Neural progenitor cell (in vitro differentiated cells): ENCODE measurements around the gene IL31. TPM values are rescaled to one million over a fixed set of nuclear protein-coding genes. Genes with fewer than 3 reads are reported as not detected.

Experiments used
- DNase-seq: peaks from one replicate; pipeline ENCODE4 v3.0.0-alpha.2; 2016; ENCODE audit warnings: low spot score
- H2AFZ ChIP-seq: fragments of 200-600 bp; sonication (generic); replicated peaks from 2 replicates; pipeline ENCODE4 v1.6.1; 2016; ENCODE audit warnings: antibody characterized with exemption
- H3F3A ChIP-seq: fragments of 200-600 bp; sonication (generic); 2 replicates; pipeline ENCODE4 v1.6.1; 2016; ENCODE audit warnings: antibody characterized with exemption, low read depth
- H3K27ac ChIP-seq: fragments of 200-600 bp; sonication (generic); 2 replicates; pipeline ENCODE4 v1.5.1; 2016; ENCODE audit warnings: mild to moderate bottlenecking
- H3K27me3 ChIP-seq: fragments of 200-600 bp; sonication (generic); 2 replicates; pipeline ENCODE4 v1.6.1; 2016; ENCODE audit warnings: mild to moderate bottlenecking, moderate library complexity
- H3K36me3 ChIP-seq: fragments of 200-600 bp; sonication (generic); 2 replicates; pipeline ENCODE4 v1.5.1; 2016
- H3K4me1 ChIP-seq: fragments of 200-600 bp; sonication (generic); 2 replicates; pipeline ENCODE4 v1.6.1; 2016; ENCODE audit warnings: mixed run types
- H3K4me2 ChIP-seq: fragments of 200-600 bp; sonication (generic); 2 replicates; pipeline ENCODE4 v1.6.1; 2016
- H3K4me3 ChIP-seq: fragments of 200-600 bp; sonication (generic); 2 replicates; pipeline ENCODE4 v1.5.1; 2016
- H3K79me2 ChIP-seq: fragments of 200-600 bp; sonication (generic); 2 replicates; pipeline ENCODE4 v1.6.1; 2016; ENCODE audit warnings: low read depth
- H3K9ac ChIP-seq: fragments of 200-600 bp; sonication (generic); 2 replicates; pipeline ENCODE4 v1.6.1; 2016
- H3K9me3 ChIP-seq: fragments of 200-600 bp; sonication (generic); 2 replicates; pipeline ENCODE4 v1.5.1; 2016; ENCODE audit warnings: low read depth
- H4K20me1 ChIP-seq: fragments of 200-600 bp; sonication (generic); 2 replicates; pipeline ENCODE4 v1.6.1; 2016; ENCODE audit warnings: low read depth
- H3K27ac Mint-ChIP-seq: 3 replicates; pipeline ENCODE4 v1.8.0; 2021; ENCODE audit warnings: mixed read lengths
- H3K27me3 Mint-ChIP-seq: 2 replicates; pipeline ENCODE4 v1.8.0; 2022; ENCODE audit warnings: low read depth, mild to moderate bottlenecking, inconsistent platforms, moderate library complexity, mixed read lengths; ENCODE audit not compliant: insufficient read depth
- H3K36me3 Mint-ChIP-seq: 3 replicates; pipeline ENCODE4 v1.8.0; 2021; ENCODE audit warnings: mixed read lengths
- H3K4me1 Mint-ChIP-seq: 3 replicates; pipeline ENCODE4 v1.8.0; 2021; ENCODE audit warnings: mixed read lengths
- H3K4me3 Mint-ChIP-seq: 3 replicates; pipeline ENCODE4 v1.8.0; 2021; ENCODE audit warnings: mild to moderate bottlenecking, moderate library complexity, mixed read lengths
- H3K9me3 Mint-ChIP-seq: 3 replicates; pipeline ENCODE4 v1.8.0; 2020; ENCODE audit warnings: mixed read lengths
- CTCF ChIP-seq: fragments of 200-600 bp; sonication (generic); IDR thresholded peaks from 2 replicates; pipeline ENCODE4 v1.5.1; 2017; ENCODE audit warnings: antibody characterized with exemption, mild to moderate bottlenecking
- EZH2 ChIP-seq: fragments of 200-600 bp; sonication (generic); IDR thresholded peaks from 2 replicates; pipeline ENCODE4 v1.6.1; 2017; ENCODE audit warnings: antibody characterized with exemption, mild to moderate bottlenecking, moderate library complexity
- EZH2phosphoT487 ChIP-seq: fragments of 200-600 bp; sonication (generic); IDR thresholded peaks from 2 replicates; pipeline ENCODE4 v1.6.1; 2017; ENCODE audit warnings: antibody characterized with exemption
- total RNA-seq: library from RNA; depleted of rRNA; stranded (reverse); fragments of >200 nt; gene quantifications from 2 replicates; pipeline ENCODE4 v1.2.3, GENCODE V29; 2015; ENCODE audit warnings: low replicate concordance

Gene IL31
- total RNA-seq, 1 donor from 2014 or later: not detected

- Histone ChIP-seq H3F3A (peaks cover 50% of the 10 kb centered on the region), H4K20me1 (peaks cover 48% of the 10 kb centered on the region), H2AFZ (no peak overlapping the region), H3K4me3 (no peak overlapping the region), H3K9ac (no peak overlapping the region), H3K79me2 (no peaks in the 10 kb centered on the region), H3K4me2 (no peak overlapping the region), H3K9me3 (no peaks in the 10 kb centered on the region), H3K27ac (no peak overlapping the region), H3K36me3 (peaks cover 19% of the 10 kb centered on the region), H3K4me1 (no peaks in the 10 kb centered on the region), H3K27me3 (peaks cover 34% of the 10 kb centered on the region)
- TF ChIP-seq CTCF (no peak), EZH2 (no peak), EZH2phosphoT487 (no peak)
- Mint-ChIP-seq H3K36me3 (peaks cover 20% of the 10 kb centered on the region), H3K27ac (no peak overlapping the region), H3K9me3 (no peaks in the 10 kb centered on the region), H3K27me3 (peaks cover 22% of the 10 kb centered on the region), H3K4me1 (peaks cover 9% of the 10 kb centered on the region), H3K4me3 (no peak overlapping the region)
- DNase-seq: no peak
Measured at GRCh38 chr12:122208073-122208820, 34.2 kb upstream of the IL31 start.

- Mint-ChIP-seq H3K4me1 (peaks cover 9% of the 10 kb centered on the region), H3K27ac (no peak overlapping the region), H3K27me3 (peaks cover 31% of the 10 kb centered on the region), H3K36me3 (peaks cover 20% of the 10 kb centered on the region), H3K9me3 (no peaks in the 10 kb centered on the region), H3K4me3 (no peak overlapping the region)
- no peak overlapping the region for H3K4me2 ChIP-seq
- no peak overlapping the region for H3K4me3 ChIP-seq
- H3K79me2 ChIP-seq: no peaks in the 10 kb centered on the region
- peaks cover 48% of the 10 kb centered on the region for H4K20me1 ChIP-seq
- peaks cover 3% of the 10 kb centered on the region for H3K4me1 ChIP-seq
- H3K9me3 ChIP-seq: no peaks in the 10 kb centered on the region
- no peak for DNase-seq
- H3K27me3 ChIP-seq: peaks cover 43% of the 10 kb centered on the region
- no peak overlapping the region for H3K27ac ChIP-seq
- H3K36me3 ChIP-seq: peaks cover 18% of the 10 kb centered on the region
- no peak overlapping the region for H2AFZ ChIP-seq
- TF ChIP-seq EZH2 (no peak), EZH2phosphoT487 (no peak), CTCF (no peak)
- H3K9ac ChIP-seq: no peak overlapping the region
- H3F3A ChIP-seq: peaks cover 50% of the 10 kb centered on the region
Measured at GRCh38 chr12:122207391-122207790, 33.4 kb upstream of the IL31 start.

GRCh38 chr12:122206976-122207375, 33.0 kb upstream of the IL31 start:
- peaks cover 3% of the 10 kb centered on the region for H3K4me1 ChIP-seq
- H3K27me3 ChIP-seq: peaks cover 47% of the 10 kb centered on the region
- H3K27ac ChIP-seq: no peak overlapping the region
- no peak for DNase-seq
- Mint-ChIP-seq H3K9me3 (no peaks in the 10 kb centered on the region), H3K27me3 (peaks cover 32% of the 10 kb centered on the region), H3K4me3 (no peak overlapping the region), H3K36me3 (peaks cover 16% of the 10 kb centered on the region), H3K4me1 (peaks cover 9% of the 10 kb centered on the region), H3K27ac (no peak overlapping the region)
- H2AFZ ChIP-seq: no peak overlapping the region
- H3K36me3 ChIP-seq: peaks cover 15% of the 10 kb centered on the region
- peaks cover 48% of the 10 kb centered on the region for H4K20me1 ChIP-seq
- no peaks in the 10 kb centered on the region for H3K9me3 ChIP-seq
- no peak overlapping the region for H3K4me2 ChIP-seq
- H3K4me3 ChIP-seq: no peak overlapping the region
- peaks cover 50% of the 10 kb centered on the region for H3F3A ChIP-seq
- no peaks in the 10 kb centered on the region for H3K79me2 ChIP-seq
- TF ChIP-seq EZH2phosphoT487: no peak
- no peak for TF ChIP-seq EZH2
- TF ChIP-seq CTCF: no peak
- H3K9ac ChIP-seq: no peak overlapping the region
